ENCODE data around the gene ESF1. TPM values are rescaled to one million over a fixed set of nuclear protein-coding genes. Genes with fewer than 3 reads are reported as not detected.

The ESF1 gene
- total RNA-seq, 1 experiment from 2014 or later = 36.9 TPM

GRCh38 chr20:13819885-13820645, 35.3 kb upstream of the ESF1 start:
- H2AFZ ChIP-seq (ENCODE audit: low read length) = no peak overlapping the region
- H4K91ac ChIP-seq (ENCODE audit: insufficient read length, low read depth, low read length) = no peak overlapping the region
- H4K8ac ChIP-seq (replicated peaks; ENCODE audit: insufficient read length, low read depth, low read length) = no peak overlapping the region
- no peak overlapping the region for H3K4me2 ChIP-seq (ENCODE audit: insufficient read depth, insufficient read length, low read length)
- WGBS (ENCODE audit: extremely low coverage, insufficient read length, low lambda C conversion rate) = no CpG with 5 or more reads among the region's 5 CpGs
- H2AK5ac ChIP-seq (ENCODE audit: insufficient read length, low read length) = no peak overlapping the region
- Mint-ChIP-seq H3K4me3 (no peak overlapping the region), H3K9me3 (no peaks in the 10 kb centered on the region), H3K27ac (no peak overlapping the region), H3K27me3 (ENCODE audit: low read depth) (no peaks in the 10 kb centered on the region), H3K36me3 (ENCODE audit: insufficient read depth in 1 of 3, low read depth in 3 of 3) (peaks cover 0 to 32% (median 24%) of the 10 kb centered on the region in 3 experiments; a peak in 6 of 7 replicates), H3K4me1 (peaks cover 6 to 7% of the 10 kb centered on the region in 2 experiments)
- H3K23ac ChIP-seq (ENCODE audit: insufficient read length, low read depth, low read length) = no peak overlapping the region
- no peaks in the 10 kb centered on the region for H3K27me3 ChIP-seq (ENCODE audit: insufficient read depth, low read length)
- no peak overlapping the region for H3K4ac ChIP-seq (ENCODE audit: low read depth, low read length)
- no peak overlapping the region for H3K27ac ChIP-seq (ENCODE audit: insufficient read length, low read depth, low read length)
- no peaks in the 10 kb centered on the region for H3K4me1 ChIP-seq (ENCODE audit: insufficient read depth, low read length)
- H3K79me1 ChIP-seq (ENCODE audit: insufficient read depth, low read depth, low read length, poor library complexity, severe bottlenecking) = no peaks in the 10 kb centered on the region
- no peak overlapping the region for H3K9ac ChIP-seq (ENCODE audit: extremely low read depth, insufficient read length, low read length)
- H2BK5ac ChIP-seq (ENCODE audit: insufficient read length, low read length) = no peak overlapping the region
- H4K5ac ChIP-seq (ENCODE audit: insufficient read length, low read depth, low read length) = no peak overlapping the region
- H3K9me3 ChIP-seq (ENCODE audit: control insufficient read depth, low read depth, low read length) = no peaks in the 10 kb centered on the region
- peak; percentile 38 for DNase-seq
- H2BK15ac ChIP-seq (ENCODE audit: low read depth, low read length) = no peak overlapping the region
- no peak overlapping the region for H3T11ph ChIP-seq (ENCODE audit: low read length)
- no peak overlapping the region for H2BK12ac ChIP-seq (ENCODE audit: insufficient read length, low read depth, low read length)
- no peaks in the 10 kb centered on the region for H3K79me2 ChIP-seq (ENCODE audit: insufficient read depth, low read length)
- H3K14ac ChIP-seq (ENCODE audit: insufficient read depth, low read length) = no peak overlapping the region
- H3K23me2 ChIP-seq (ENCODE audit: insufficient read length, low read depth, low read length, poor library complexity, severe bottlenecking) = no peaks in the 10 kb centered on the region
- H3K56ac ChIP-seq (ENCODE audit: insufficient read length, low read depth, low read length) = no peak overlapping the region
- H4K20me1 ChIP-seq (ENCODE audit: control insufficient read depth, insufficient read depth, insufficient read length) = no peaks in the 10 kb centered on the region
- peak; percentile 75 for TF ChIP-seq CTCF (conservative IDR thresholded peaks at IDR 0.05)
- H2BK120ac ChIP-seq (ENCODE audit: low read depth, low read length, poor library complexity, severe bottlenecking) = no peak overlapping the region
- no peak overlapping the region for H3K18ac ChIP-seq (ENCODE audit: insufficient read length, low read depth, low read length)
- no peak overlapping the region for H2BK20ac ChIP-seq (ENCODE audit: low read depth, low read length, poor library complexity, severe bottlenecking)

All from H9 (cell line).